Iris pigment epithelial cell (primary cell): ENCODE results near the gene GLCE.
"Not testable (repeated sequence)": the region's sequence is repeated elsewhere in the genome, so short reads cannot be mapped to it uniquely, and the experiment has no call there.

Experiments
- DNase-seq: peaks from one replicate; pipeline ENCODE4 v3.0.0-alpha.2; 2011; ENCODE audit warnings: low read depth

GLCE gene

GRCh38 chr15:69299451-69299886 lies 139.0 kb downstream of the GLCE start:
- DNase-seq = no peak

DNA sequence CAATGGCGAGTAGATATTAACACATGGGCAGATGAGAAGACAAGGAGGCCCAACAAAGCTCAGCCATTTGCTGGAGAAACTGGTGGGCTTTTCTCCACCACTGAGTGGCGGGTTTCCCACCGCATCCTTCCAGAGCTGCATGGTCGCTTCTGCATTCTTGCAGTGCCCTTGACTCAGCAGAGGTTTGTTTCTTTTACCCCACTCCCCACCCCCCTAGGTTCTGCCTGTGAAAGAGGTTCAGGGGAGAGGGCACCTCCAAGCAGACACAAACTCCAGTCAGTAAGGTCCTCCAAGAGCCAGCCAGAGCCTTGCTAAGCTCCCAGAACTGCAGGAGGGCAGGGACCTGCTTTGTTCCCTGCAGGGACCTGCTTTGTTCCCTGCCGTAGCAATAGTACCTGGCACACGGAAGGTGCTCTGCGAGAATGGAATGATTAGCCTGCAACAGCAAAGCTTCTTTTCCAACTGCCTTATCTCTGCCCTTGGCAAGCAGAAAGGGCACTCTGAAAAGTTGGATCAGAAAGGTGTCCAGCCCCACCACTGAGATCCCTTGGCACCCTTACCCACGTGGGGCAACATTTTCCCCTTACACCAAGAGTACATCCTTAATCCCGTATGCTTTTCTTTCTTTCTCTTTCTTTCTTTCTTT lies 139.6 kb downstream of the GLCE start:
- DNase-seq = no peak

DNA sequence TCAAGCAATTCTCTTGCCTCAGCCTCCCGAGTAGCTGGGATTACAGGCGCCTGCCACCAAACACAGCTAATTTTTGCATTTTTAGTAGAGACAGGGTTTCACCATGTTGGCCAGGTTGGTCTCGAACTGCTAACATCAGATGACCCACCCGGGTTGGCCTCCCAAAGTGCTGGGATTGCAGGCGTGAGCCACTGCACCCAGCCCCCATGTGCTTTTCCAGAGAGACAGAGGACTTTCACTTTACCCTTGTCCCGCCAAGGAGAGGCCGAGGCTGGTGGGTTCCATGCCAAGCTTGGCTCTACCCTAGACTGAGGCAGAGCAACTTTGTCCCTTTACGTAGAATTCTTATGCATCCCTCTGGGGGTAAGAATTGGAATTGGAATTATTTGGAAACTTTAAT lies 140.7 kb downstream of the GLCE start:
- DNase-seq = not testable (repeated sequence)

- DNase-seq = not testable (repeated sequence)
Observed at GRCh38 chr15:69302087-69302486, 141.7 kb downstream of the GLCE start.

DNA sequence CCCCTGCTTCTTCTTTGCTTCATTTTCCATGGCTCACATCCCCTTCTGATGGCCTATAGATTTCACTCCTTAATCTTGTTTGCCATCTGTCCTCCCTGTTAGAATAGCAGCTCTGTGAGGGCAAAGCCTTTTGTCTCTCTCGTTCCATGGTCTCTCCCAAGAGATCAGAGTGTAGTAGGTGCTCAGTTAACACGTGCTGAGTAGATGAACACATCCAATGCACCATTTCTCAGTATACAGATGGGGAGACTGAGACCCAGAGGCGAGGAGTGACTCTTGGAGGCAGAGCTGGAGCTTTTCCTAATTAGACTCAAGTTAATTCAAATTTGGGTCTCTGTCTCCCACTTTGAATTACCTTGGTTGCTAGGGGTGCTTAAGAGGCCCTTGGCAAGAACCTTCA lies 142.5 kb downstream of the GLCE start:
- DNase-seq = no peak

- DNase-seq = no peak
Observed at GRCh38 chr15:69303337-69304181, 143.1 kb downstream of the GLCE start.

- peak; percentile 95 for DNase-seq
Observed at GRCh38 chr15:69304182-69304545, 143.7 kb downstream of the GLCE start.

GRCh38 chr15:69305204-69305931 lies 144.9 kb downstream of the GLCE start:
- peak; percentile 89 for DNase-seq

- DNase-seq = no peak
Observed at GRCh38 chr15:69305933-69306568, 145.6 kb downstream of the GLCE start.

DNA sequence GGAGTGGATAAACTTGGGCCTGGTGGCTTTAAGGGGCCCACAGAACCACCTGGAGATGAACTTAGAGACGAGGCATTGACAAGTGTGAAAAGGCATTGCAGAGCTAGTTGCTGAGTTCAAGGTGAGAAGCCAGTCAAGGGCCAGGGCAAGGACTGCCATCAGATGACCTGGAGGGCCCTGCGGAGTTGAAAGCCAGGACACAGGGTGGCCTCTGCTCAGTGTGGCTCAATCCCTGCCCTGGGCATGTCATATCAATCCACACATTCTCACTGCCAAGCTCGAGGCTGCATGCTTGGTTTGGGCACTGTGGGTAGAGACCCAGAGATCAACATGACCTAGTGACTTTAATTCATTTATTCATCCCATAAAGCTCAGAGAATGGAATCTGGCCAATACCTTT lies 147.5 kb downstream of the GLCE start:
- DNase-seq = no peak

- no peak for DNase-seq
Observed at GRCh38 chr15:69308949-69309348, 148.5 kb downstream of the GLCE start.

GRCh38 chr15:69311319-69311721 lies 150.9 kb downstream of the GLCE start:
- DNase-seq = peak; percentile 49

DNA sequence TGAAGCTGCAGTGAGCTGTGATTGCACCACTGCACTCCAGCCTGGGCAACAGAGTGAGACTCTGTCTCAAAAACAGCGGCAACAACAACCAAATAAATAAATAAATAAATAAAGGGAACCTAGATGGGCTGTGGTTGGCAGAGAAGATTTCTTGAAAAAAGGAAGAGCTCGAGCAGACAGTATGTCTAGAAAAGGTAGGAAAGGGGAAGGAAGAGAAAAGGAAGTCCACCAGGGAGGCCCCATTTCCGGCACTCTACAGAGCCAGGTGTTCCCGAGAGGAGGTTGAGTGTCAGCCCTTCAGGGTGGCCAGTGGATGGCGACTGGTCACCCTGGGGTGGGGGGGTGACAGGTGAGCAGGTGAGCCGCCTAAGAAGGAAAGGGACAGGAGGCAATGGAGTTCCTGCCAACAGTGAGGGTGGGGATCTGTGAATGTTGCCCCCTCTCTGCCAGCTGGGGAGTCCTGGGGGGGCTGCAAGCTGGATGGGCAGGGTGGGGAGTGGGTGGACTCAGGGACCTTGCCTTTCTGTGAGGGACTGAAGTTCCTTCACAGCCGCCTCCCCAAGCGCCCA lies 153.1 kb downstream of the GLCE start:
- DNase-seq = no peak

DNA sequence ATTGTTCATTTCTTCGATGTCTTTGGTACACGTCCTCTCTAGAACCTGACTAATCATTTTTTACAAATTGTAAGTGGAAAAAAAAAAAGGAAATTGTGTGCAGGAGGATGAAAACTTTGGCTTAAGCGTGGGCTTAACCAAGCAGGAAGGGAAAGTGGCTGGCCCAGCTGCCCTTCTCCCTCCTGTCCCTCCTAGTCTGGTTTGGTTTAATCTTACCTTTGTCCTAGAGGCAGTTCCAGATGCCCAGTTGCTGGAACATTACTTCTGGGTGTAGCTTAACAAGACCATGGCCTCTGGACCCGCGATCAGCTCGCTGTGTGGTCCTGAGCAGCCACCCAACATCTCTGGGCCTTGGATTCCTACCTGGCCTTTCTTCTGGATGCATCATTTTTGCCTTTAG lies 153.7 kb downstream of the GLCE start:
- DNase-seq = no peak

GRCh38 chr15:69314736-69315135 lies 154.3 kb downstream of the GLCE start:
- no peak for DNase-seq

DNA sequence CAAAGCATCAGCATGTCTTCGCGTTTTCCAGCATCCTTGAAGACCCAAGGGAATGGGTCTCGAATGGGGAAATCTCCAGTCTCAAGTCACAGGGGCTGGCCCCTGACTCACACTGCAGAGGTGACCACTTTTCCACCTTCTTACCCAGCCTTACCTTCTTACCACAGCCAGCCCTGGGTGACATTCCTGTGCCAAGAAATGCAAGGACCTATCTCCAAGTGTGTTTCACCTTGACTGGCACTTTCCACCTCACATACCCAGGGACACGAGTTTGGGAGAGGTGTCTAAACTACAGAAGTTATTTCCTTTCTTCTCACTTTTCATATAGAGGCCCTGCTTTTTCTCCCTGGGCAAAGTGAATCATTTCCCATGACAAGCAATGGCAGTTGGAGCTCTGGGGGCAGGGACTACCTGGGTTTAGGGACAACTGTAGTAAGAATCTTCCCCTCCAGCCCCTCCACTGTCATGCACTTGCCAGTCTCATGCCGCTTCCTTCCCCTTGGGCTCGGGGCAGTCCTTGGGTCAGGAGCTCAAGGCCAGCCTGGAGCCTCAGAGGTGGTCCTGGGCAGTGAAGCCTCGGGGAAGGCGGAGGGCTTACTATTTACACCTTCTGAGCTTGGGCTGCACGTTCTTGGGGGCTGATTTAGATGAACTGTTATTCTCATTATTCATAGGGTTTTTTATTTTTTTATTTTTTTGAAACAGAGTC lies 155.1 kb downstream of the GLCE start:
- DNase-seq = no peak

DNA sequence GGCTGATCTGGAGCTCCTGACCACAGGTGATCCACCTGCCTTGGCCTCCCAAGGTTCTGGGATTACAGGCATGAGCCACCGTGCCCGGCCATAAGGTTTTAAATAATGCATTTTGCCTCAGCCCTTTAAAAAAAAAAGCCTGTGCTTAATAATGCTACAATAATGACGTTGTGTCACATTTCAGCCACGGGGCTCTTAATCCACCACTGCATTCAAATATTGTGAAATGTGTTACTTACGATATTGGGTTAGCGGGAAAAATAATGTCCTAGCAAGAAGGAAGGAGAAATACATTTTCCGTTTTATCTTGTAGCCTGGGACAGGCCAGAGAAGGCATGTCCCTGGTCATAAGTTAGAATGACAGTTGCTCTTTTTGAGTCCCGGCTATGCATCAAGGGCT lies 155.9 kb downstream of the GLCE start:
- DNase-seq = no peak

DNA sequence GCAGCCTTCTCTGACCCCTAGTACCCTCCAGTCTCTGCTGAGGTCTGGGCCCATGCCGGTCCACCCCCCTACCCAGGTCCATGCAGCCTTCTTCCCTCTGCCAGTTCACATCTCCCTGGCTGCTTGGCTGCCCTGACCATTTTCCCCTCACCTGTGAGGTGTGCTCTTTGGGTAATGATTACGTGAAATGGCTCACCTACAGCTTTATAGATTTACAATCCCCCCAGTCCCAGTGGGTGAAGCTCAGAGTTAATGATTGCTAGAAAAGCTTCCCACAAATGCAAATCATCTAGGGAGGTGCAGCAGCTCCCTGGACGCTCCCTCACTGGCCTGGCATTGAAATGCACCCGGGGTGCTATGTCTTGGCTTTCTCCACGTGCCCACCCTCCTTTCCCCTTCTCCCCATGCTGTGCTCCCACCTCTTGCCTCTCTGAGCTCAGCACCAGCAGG lies 157.0 kb downstream of the GLCE start:
- DNase-seq = no peak

DNA sequence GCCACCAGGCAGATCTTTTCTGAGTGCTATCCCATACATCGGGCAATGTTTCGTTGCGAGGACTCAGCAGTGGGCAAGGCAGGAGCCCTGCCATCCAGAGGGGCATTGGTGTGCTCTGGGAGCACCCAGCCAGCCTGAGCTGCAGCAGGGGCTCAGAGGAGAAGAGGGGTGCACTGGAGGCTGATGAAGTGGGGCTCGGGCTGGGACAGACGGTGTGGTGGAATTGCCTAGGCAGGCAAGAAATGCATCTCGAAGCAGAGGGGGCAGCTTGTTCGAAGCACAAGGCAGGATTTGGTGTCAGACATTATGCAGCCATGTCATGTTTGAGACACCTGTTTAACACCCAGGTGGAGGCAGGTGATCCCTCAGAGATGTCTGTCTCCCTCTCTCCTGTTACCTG lies 157.6 kb downstream of the GLCE start:
- no peak for DNase-seq

DNA sequence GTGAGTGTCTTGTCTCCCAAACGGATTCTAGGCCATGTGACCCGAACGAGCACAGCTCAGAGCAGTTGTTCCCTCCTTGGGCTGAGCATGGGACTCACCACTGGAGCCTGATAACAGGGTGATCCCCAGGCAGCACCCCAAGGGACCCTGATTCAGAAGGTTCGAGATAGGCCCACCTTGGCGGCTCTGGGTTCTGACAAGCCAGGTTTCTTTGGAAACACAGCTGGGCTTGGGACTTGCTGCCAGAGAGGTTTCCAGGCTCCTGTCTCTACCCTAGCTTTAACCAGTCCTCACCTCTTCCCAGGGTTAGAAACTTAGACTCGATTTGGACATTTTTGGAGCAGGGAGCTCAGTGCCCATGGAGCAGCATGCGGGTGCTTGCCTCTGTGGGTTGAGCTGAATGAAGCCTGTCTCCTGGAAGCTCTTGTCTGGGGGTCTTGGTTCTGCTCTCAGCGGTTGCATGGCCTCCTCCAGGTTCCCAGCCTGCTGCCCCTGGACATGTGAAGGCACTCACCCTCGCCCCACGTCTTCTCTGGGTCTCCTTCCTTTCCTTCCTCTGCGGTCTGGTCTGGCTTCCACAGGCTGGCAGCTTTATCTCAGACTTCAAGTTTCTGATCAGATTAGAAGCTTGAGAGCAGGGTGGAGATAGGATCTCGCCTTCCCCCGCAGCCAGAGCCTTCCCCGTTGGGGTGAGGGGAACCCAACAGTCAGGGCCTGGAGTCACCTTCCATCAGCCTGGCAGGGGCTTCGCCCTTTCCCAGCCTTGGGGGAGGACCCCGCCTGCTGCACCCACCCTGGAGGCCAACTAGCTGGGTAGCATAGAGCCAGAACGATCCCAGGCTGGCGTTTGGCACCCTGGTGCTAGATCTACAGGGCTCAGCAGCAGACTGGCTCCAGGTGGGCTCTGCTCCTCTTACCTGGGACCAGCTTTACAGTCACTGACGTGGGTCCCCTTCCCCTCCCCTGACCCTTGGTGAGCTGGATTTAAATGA lies 159.2 kb downstream of the GLCE start:
- no peak for DNase-seq
